ENCODE measurements around the gene MAP3K10. TPM values are rescaled to one million over a fixed set of nuclear protein-coding genes. Genes with fewer than 3 reads are reported as not detected.

The MAP3K10 gene
- 4.3 and 7.0 TPM in 2 replicates for total RNA-seq

DNA sequence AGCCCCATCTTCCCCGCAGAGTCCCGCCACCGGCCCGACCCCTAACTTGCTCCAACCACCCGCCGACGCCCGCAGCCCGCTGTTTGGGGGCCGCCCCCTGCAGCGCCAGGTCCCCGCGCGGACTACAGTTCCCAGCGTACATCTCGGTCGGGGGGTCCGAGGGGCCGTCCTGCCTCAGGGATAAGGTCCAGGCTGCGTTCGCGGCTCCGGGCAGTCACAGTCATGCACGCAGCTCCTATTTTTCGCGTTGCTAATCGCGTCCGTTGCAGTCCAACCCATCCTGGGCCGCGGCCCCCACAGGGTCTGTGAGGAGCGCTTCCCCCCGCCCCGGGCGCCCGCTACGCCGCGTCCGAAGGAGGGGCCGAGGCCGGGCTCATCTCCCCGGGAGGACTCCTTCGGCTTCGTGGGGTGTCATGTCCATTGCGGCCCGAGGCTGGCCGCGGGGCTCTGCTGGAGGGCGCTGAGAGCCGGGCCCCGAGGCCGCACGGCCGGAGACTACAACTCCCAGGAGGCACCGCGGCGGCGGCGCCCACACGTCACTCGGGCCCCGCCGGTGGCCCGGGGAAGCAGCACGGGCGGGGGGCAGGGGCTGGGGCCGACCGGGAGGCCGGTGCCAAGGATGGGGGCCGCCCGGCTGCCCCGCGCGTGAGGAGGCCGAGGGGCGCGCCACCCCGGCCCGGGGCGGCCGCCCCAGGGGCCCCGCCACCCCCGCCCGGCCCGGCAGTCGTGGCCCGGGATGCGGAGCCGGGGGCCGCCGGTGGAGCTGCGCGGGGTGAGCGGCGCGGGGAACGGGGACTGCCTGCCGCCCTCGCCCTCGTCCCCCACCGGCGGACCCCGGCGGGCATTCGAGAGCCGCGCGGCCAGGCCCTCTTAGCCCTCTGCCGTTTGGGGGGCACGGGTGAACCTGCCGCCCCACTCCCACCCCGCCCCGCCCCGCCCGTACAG, at the start of gene MAP3K10:
TSS of gene MAP3K10 (plus strand) at position 536 of the 945 bp plus-strand sequence. CDS start 606 bp downstream, outside the sequence.

DNA sequence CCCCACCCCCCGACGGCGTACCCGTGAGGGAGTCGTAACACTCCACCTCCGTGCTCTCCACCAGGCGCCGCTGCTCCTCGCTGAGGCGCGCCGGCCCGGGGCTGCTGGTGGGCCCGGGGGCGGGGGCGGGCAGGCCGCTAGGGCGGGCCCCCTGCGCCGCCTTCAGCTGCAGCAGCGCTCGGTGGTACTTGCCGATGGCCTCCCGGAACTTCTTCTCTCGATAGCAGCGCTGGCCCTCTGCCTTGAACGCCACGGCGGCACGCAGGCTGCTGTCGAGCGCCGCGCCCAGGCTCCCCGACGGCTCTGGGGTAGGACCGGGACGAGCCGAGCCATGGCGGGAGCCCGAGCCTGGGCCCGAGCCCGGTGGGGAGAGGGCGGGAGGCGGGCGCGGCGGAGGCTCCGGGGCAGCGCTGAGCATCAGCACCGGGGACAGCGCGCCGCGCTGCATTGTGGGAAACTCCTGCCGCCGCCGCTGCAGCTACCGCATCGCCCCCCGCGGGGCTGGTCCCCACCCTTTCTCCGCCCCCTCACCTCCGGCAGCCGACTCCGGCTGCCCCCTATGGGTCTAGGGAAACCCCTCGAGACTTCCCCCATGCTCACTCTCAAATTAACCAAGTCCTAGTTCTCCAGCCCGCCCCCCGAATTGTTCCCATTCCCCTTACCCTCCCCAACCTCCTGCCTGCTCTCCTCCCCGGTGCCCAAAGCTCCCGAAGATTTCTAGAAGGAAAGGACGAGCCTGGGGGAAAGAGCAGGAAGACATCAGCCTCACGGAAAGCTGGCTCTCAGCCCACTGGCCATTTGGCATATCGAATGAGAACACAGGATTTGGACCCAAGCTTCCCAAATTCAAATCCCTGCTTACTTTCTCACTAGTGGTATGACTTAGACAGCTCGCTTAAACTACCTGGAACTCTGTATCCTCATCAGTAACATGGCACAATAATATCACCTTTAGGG, 27.0 kb downstream of the MAP3K10 start, which contains the start of gene TTC9B:
TSS of gene TTC9B (minus strand) at position 451 of the 957 bp plus-strand sequence. CDS start at position 448, 3 bp downstream.

Other genes with a start within 250 kb of the MAP3K10 start
- 136 and 151 TPM in 2 replicates for gene PSMC4, start 220.3 kb upstream of the MAP3K10 start, total RNA-seq
- 1.7 and 5.2 TPM in 2 replicates for gene ZNF546, start 194.4 kb upstream of the MAP3K10 start, total RNA-seq
- gene ZNF780B, start 135.2 kb upstream of the MAP3K10 start, total RNA-seq, result 3.8 and 7.3 TPM in 2 replicates
- 2.8 and 6.7 TPM in 2 replicates for gene ZNF780A, start 100.5 kb upstream of the MAP3K10 start, total RNA-seq
- gene TTC9B, start 27.0 kb downstream of the MAP3K10 start, total RNA-seq, result not detected in 2 replicates
- gene CCNP, start 35.3 kb downstream of the MAP3K10 start, total RNA-seq, result 0.13 TPM in 1 of 2 replicates, not detected in the other
- gene AKT2, start 93.9 kb downstream of the MAP3K10 start, total RNA-seq, result 21.1 and 21.6 TPM in 2 replicates
- 16.8 and 21.3 TPM in 2 replicates for gene C19orf47, start 157.0 kb downstream of the MAP3K10 start, total RNA-seq
- 252 and 262 TPM in 2 replicates for gene PLD3, start 157.3 kb downstream of the MAP3K10 start, total RNA-seq
- gene HIPK4, start 198.8 kb downstream of the MAP3K10 start, total RNA-seq, result not detected in 2 replicates
- 0.73 and 1.1 TPM in 2 replicates for gene PRX, start 222.0 kb downstream of the MAP3K10 start, total RNA-seq
- gene SERTAD1, start 234.6 kb downstream of the MAP3K10 start, total RNA-seq, result 38.8 and 43.6 TPM in 2 replicates